AG04449 (cell line): ENCODE results near the gene KLF13.

ENCODE experiments used
- CTCF ChIA-PET: fragments of 350-600 bp; formaldehyde crosslinking; extraction: SDS; loops from one replicate; lab custom pipeline; 2021; ENCODE audit warnings: antibody characterized with exemption; lab: Yijun Ruan, JAX
- POLR2A ChIA-PET: fragments of 400-600, 350-600 bp; formaldehyde crosslinking; extraction: SDS; loops from one replicate; lab custom pipeline; 2020; ENCODE audit warnings: antibody characterized with exemption, inconsistent platforms; lab: Yijun Ruan, JAX
- DNase-seq: peaks from one replicate; pipeline ENCODE4 v3.0.0-alpha.2; 2010; ENCODE audit warnings: low read depth, low spot score
- H3K4me3 ChIP-seq: 2 replicates; pipeline ENCODE4 v1.5.1; 2011; ENCODE audit warnings: low read depth, mild to moderate bottlenecking, control low read depth, low read length
- TF ChIP-seq, protein P1 (sequence below): IDR thresholded peaks from one replicate; pipeline ENCODE4 v1.5.1; 2011; ENCODE audit warnings: mild to moderate bottlenecking, moderate library complexity, low read length, control low read depth, inconsistent platforms; ENCODE audit not compliant: insufficient read depth; ENCODE audit errors: missing control alignments

The KLF13 gene

DNA sequence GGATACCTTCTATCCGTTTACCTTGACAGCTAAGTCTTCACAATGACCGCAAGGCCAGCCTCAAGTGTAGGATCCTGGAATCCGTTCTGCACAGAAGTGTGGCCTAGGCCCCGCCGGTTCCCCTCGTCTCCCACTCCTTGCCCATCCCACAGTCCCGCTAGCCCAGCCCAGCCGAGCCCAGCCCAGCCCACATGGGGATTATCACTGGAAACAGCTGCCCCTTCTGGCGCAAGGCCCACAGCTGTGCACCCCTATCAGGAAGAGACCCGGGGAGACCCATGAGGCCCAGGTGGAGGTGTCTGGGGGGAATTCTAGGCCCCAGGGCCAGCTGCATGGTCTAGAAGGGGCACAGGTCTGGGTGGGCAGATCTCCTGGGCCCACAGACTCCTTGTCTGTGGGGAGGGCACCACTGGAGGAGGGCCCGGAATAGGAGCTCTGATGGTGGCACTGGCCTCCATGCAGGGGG, 27.9 kb upstream of the KLF13 start:
- TF ChIP-seq, protein P1, sequence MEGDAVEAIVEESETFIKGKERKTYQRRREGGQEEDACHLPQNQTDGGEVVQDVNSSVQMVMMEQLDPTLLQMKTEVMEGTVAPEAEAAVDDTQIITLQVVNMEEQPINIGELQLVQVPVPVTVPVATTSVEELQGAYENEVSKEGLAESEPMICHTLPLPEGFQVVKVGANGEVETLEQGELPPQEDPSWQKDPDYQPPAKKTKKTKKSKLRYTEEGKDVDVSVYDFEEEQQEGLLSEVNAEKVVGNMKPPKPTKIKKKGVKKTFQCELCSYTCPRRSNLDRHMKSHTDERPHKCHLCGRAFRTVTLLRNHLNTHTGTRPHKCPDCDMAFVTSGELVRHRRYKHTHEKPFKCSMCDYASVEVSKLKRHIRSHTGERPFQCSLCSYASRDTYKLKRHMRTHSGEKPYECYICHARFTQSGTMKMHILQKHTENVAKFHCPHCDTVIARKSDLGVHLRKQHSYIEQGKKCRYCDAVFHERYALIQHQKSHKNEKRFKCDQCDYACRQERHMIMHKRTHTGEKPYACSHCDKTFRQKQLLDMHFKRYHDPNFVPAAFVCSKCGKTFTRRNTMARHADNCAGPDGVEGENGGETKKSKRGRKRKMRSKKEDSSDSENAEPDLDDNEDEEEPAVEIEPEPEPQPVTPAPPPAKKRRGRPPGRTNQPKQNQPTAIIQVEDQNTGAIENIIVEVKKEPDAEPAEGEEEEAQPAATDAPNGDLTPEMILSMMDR: no peak
- no peak overlapping the region for H3K4me3 ChIP-seq
- no peak for DNase-seq
- ChIA-PET CTCF (interaction anchor here (0.7 to 1.5 kb wide), 3 partner anchors 14 to 190 kb away, joined by 3 read pairs; no protein-coding TSS in a partner anchor), POLR2A (no interaction called here)

DNA sequence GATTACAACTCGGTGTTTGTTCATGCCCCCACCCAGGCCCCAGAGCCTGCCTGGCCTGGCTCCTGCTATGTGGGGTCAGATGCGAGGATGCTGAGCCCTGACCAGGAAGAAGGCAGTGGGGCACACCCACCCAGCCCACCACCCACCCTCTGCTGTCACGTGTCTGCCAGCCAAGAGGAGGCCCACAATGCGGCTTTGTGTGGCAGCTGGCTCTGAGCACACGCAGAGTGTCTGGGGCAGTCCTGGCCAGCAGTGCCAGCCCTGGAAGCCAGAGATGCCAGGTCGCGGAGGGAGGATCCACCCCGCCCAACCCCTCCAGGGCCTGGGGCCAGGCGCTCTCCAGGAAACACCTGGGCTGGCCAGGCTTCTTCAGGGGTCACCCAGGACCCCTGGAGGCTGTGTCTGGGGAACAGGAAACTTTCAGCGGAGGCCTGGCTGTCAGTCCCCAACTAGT, 26.4 kb upstream of the KLF13 start:
- no peak overlapping the region for H3K4me3 ChIP-seq
- TF ChIP-seq, protein P1: no peak
- no peak for DNase-seq
- POLR2A ChIA-PET: no interaction called here
- CTCF ChIA-PET: interaction anchor here (1.5 to 1.8 kb wide), 2 partner anchors 16 to 188 kb away, joined by 3 to 4 read pairs; no protein-coding TSS in a partner anchor

DNA sequence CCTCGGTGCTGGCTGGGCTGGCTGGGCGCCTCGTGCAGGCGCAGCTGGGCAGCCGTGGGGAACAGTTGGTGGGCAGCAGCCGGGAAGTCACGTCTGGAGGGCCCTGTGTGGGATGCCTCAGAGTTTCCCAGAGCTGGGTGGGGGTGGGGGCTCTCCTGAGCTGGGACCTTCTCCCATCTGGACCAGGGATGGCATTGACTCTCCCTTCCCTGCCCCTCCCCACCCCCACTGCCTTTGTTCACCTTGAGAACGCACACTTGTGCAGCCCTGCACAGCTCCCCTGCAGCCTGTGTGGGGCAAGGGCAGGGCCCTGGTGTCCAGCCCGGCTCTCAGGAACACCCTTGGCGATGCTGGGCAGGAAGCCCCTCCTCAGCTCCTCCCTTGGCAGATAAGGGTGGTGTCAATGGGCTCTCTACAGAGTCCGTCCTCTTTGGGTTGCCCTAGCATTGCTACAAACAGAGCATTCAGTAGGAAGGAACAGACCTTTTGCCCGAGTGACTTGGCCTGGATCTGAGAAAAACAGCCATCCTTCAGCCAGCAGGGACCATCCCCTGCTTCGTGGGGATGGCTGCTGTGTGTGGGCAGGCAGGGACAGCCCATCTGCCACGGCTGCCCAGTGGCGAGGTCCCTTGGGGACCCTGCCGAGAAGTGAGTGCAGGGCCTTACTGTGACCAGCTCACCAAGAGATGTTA, 25.5 kb upstream of the KLF13 start:
- TF ChIP-seq, protein P1: no peak
- CTCF ChIA-PET: interaction anchor here (1.2 to 1.8 kb wide), 2 partner anchors 187 to 189 kb away, joined by 3 to 4 read pairs; no protein-coding TSS in a partner anchor
- POLR2A ChIA-PET: no interaction called here
- no peak overlapping the region for H3K4me3 ChIP-seq
- no peak for DNase-seq

DNA sequence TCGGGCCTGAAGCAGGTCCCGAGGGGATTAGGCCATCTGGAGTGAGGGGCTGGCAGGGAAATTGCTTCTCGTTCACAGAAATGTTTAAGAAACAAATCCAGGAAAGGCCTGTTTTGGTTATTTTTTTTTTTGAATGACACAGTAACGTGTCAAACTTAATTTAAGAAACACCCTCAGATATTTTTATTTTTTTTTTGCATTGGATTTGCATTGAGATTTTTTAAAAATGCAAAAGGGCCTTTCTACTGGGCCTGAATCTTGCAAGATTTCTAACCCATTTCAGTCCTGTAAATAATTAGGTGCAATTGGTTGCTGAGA, 25.0 kb upstream of the KLF13 start:
- no peak for DNase-seq
- CTCF ChIA-PET: interaction anchor here (1.2 to 1.8 kb wide), 2 partner anchors 187 to 189 kb away, joined by 3 to 4 read pairs; no protein-coding TSS in a partner anchor
- H3K4me3 ChIP-seq: no peak overlapping the region
- TF ChIP-seq, protein P1: no peak
- POLR2A ChIA-PET: no interaction called here

DNA sequence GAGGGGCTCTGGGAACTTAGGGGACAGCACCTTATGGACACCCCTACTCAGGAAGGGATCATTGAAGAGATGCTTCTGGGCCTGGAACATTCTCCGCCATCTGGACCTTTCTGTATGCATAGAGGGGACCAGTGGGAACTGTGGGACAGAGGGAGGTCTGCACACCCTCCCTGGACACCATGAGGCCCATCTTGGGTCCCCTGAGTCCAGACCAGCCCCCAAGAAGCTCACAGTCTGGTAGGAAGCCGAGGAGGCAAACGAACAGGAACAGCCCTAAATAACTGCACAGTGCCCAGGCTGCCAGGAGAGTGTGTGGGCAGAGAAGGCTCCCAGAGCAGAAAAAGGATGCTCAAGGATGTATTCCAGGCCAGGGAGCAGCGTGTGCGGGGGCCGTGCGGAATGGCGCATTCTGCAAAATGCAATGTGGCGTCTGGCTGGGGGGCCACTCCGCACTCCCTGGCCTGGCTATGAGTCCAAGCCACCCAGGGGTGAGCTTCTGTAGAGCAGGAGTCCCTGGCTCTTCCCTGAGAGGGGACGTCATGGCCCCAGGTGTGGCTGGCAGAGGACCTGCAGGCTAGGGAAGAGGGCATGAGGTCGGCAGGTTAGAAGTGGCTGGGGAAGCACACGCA, 24.5 kb upstream of the KLF13 start:
- TF ChIP-seq, protein P1: no peak
- H3K4me3 ChIP-seq: no peak overlapping the region
- ChIA-PET CTCF (interaction anchor here (2.0 kb wide), 1 partner anchor 188 kb away, joined by 5 read pairs; no protein-coding TSS in a partner anchor), POLR2A (no interaction called here)
- DNase-seq: no peak
